Measurements from ENCODE around the gene TPP1. TPM values are rescaled to one million over a fixed set of nuclear protein-coding genes. Genes with fewer than 3 reads are reported as not detected.

Gene TPP1
- total RNA-seq, 1 donor from 2014 or later: 50.1 TPM

DNA sequence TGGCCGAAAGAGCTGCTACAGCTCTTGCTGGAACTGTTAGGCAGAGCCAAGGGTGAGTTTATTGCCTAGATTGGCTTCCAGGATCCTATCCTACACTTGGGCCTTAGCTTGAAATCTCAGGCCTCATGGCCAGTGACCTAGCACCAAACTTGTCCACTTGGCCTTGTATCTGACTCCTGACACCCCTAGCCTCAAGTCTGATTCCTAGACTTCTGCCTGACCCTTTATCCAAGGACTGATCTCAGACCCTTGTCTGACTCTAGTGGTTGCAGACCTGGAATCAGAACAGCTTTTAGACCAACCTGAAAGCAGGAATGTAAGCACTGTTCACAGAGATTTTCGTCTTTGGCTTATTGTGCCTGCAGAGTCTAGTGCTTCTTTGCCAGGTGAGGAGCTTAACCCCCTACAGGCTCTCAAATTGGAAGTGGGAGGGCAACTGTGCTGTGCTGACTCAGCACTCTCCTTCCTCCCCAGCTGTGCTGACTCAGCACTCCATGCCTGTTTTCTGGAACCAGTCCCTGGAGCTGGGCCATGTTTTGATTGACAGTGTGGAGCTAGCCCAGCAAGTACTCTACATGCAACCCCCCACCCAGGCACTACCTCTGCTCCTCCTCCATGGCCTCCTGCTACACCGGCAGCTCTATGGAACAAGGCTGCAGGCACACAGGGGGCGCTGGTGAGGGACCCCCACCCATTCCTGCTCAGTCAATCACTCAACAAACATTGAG is 50.9 kb downstream of the TPP1 start:
- H3K27ac Mint-ChIP-seq: peak overlapping the region; percentile 45
- H3K9me3 Mint-ChIP-seq: no peaks in the 10 kb centered on the region
- TF ChIP-seq, protein P1, sequence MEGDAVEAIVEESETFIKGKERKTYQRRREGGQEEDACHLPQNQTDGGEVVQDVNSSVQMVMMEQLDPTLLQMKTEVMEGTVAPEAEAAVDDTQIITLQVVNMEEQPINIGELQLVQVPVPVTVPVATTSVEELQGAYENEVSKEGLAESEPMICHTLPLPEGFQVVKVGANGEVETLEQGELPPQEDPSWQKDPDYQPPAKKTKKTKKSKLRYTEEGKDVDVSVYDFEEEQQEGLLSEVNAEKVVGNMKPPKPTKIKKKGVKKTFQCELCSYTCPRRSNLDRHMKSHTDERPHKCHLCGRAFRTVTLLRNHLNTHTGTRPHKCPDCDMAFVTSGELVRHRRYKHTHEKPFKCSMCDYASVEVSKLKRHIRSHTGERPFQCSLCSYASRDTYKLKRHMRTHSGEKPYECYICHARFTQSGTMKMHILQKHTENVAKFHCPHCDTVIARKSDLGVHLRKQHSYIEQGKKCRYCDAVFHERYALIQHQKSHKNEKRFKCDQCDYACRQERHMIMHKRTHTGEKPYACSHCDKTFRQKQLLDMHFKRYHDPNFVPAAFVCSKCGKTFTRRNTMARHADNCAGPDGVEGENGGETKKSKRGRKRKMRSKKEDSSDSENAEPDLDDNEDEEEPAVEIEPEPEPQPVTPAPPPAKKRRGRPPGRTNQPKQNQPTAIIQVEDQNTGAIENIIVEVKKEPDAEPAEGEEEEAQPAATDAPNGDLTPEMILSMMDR (IDR thresholded peaks at IDR 0.05; ENCODE audit: unreplicated experiment): no peak
- no peak for DNase-seq (ENCODE audit: low spot score in 2 of 2, unreplicated experiment in 2 of 2)
- H3K4me3 Mint-ChIP-seq: no peak overlapping the region
- no peaks in the 10 kb centered on the region for H3K4me1 Mint-ChIP-seq
- H3K27me3 Mint-ChIP-seq (ENCODE audit: low read depth): no peaks in the 10 kb centered on the region
- H3K36me3 Mint-ChIP-seq: peaks cover 10% of the 10 kb centered on the region

- TF ChIP-seq, protein P1 (IDR thresholded peaks at IDR 0.05; ENCODE audit: unreplicated experiment): no peak
- Mint-ChIP-seq H3K27ac (no peak overlapping the region), H3K4me1 (no peaks in the 10 kb centered on the region), H3K4me3 (no peak overlapping the region), H3K27me3 (ENCODE audit: low read depth) (no peaks in the 10 kb centered on the region), H3K36me3 (peaks cover 10% of the 10 kb centered on the region), H3K9me3 (no peaks in the 10 kb centered on the region)
- no peak for DNase-seq (ENCODE audit: low spot score in 2 of 2, unreplicated experiment in 2 of 2)
Observed at GRCh38 chr11:6567371-6567745, 51.9 kb downstream of the TPP1 start.

GRCh38 chr11:6566704-6567370 is 52.4 kb downstream of the TPP1 start:
- Mint-ChIP-seq H3K27me3 (ENCODE audit: low read depth) (no peaks in the 10 kb centered on the region), H3K27ac (no peak overlapping the region), H3K4me3 (no peak overlapping the region), H3K4me1 (no peaks in the 10 kb centered on the region), H3K9me3 (no peaks in the 10 kb centered on the region), H3K36me3 (peaks cover 8% of the 10 kb centered on the region)
- DNase-seq (ENCODE audit: low spot score in 2 of 2, unreplicated experiment in 2 of 2): no peak
- TF ChIP-seq, protein P1 (IDR thresholded peaks at IDR 0.05; ENCODE audit: unreplicated experiment): no peak

GRCh38 chr11:6565988-6566703 is 53.1 kb downstream of the TPP1 start:
- Mint-ChIP-seq H3K27ac (no peak overlapping the region), H3K27me3 (ENCODE audit: low read depth) (no peaks in the 10 kb centered on the region), H3K9me3 (no peaks in the 10 kb centered on the region), H3K4me3 (no peak overlapping the region), H3K4me1 (no peaks in the 10 kb centered on the region), H3K36me3 (peaks cover 4% of the 10 kb centered on the region)
- TF ChIP-seq, protein P1 (IDR thresholded peaks at IDR 0.05; ENCODE audit: unreplicated experiment): no peak
- no peak for DNase-seq (ENCODE audit: low spot score in 2 of 2, unreplicated experiment in 2 of 2)

DNA sequence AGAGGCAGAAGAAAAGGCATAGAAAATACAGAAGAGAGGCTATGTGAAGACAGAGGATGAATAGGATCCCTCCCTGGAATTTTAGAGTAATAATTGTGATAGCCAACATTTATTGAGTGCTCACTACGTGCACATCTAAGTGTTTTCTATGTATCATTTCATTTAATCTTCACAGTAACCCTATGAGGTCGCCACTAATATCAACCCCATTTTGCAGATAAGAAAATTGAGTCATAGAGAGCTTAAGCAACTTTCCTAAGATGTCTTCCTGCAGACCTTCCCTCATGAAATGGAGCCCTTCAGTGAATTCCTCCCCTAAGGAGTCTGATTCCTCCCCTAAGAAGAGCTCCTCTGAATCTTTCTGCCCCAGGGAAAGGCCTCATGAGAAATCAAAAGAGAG is 53.9 kb downstream of the TPP1 start:
- DNase-seq (ENCODE audit: low spot score in 2 of 2, unreplicated experiment in 2 of 2): no peak
- Mint-ChIP-seq H3K4me1 (no peaks in the 10 kb centered on the region), H3K4me3 (no peak overlapping the region), H3K27me3 (ENCODE audit: low read depth) (no peaks in the 10 kb centered on the region), H3K36me3 (peaks cover 4% of the 10 kb centered on the region), H3K27ac (no peak overlapping the region), H3K9me3 (no peaks in the 10 kb centered on the region)
- TF ChIP-seq, protein P1 (IDR thresholded peaks at IDR 0.05; ENCODE audit: unreplicated experiment): no peak

Measured in mesothelial cell of epicardium (in vitro differentiated cells).